ENCODE data around the gene THEM5.
"Not testable (repeated sequence)": the region's sequence is repeated elsewhere in the genome, so short reads cannot be mapped to it uniquely, and the experiment has no call there.

Gene THEM5

DNA sequence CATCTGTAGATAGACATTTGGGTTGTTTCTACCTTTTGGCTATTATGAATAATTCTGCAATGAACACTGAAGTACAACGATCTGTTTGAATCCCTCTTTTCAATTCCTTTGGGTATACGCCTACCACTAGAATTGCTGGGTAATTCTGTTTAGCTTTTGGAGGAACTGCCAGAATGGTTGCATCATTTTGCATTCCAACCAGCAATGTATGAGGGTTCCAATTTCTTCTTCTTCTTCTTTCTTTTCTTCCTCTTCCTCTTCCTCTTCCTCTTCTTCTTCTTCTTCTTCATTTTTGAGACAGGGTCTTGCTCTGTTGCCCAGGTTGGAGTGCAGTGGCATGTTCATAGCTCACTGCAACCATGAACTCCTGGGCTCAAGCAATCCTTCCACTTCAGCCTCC lies 13.8 kb upstream of the THEM5 start:
- DNase-seq = no peak

DNA sequence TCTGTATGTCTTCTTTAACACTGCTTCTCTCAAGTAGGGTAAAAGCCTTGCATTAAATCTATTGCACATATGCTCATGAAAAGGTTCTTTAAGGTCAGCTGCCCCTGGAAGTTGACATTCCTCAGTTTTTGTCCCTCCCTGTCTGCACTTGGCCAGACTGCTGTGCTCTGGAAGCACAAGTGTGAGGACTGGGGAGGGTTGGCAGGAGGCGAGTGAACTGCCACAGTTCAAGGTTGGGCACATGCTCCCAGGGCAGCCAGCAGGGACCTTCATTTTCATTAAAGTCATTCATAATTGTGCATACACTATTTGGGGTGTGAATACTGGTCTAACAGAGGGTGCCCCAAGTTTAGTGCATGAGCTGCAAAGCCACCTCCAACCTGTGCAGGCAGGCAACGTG lies 10.9 kb upstream of the THEM5 start:
- no peak for DNase-seq

DNA sequence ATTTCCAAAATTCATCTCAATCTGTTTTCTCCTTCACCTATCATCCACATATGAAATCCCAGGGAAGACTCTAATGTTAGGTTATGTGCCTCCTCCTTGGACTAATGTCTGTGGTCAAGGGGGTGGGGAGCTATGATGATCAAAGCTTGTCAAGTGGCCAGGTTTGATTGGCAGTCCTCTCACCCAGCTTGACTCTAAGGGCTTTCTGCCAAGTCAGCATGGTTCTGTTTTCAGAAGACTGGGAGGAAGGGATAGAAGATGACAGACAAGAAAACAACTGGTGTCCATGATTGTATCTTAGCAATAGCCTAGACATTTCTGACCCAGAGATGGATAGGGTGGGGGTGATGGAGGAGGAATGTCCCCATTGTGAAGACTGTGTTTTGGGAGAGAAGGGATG lies 9.1 kb upstream of the THEM5 start:
- DNase-seq = no peak

DNA sequence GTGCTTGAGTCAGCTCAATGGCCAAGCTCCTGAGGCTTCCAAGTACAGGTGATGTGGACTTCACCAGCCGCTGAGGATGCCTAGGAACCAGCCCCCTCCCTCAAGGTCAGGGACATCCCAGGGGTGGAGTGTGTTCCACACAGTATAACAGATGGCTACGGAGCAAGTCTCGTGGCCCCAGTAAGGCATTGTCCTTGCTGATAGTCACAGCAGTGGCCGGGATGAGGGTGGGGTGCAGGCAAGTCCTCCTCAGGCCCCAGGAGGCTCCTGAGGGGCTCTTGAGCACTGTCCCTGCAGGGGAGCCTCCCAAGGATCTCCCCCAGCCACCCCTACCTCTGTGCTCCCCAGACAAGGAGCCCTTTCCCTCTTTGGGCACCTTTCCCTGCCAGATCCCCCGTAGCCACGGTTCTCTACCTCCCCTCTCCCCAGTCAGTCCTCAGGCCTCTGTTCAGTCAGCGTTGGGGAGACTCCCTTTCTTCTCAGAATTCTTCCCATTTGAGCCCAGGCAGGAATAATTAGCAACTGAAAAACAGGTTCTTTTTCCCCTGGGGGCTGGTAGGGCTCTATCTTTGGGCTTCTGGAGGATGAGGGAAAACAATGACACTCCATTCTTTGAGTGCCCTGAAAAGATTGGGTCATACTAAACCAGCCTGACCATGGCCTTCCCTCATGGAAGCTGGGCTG lies 7.1 kb upstream of the THEM5 start:
- DNase-seq = no peak

DNA sequence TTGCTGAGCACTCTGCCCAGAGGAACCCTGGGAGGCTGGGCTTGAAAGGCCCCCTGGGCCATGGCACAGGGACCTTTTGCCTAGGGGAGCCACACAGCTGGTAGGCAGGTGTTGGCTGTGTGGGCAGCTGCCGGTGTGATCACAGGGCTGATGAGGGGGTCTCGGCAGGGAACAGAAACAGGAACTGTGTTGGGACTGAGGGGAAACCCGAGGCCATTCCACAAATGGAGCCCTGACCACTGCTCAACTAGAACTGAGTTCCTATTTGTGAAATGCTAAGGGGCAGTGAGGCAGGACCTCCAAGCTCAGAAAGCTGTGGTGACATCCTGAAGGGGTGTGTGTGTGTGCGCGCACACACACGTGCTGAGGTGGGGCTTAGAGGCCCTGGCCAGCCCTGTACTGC lies 6.4 kb upstream of the THEM5 start:
- DNase-seq = no peak

DNA sequence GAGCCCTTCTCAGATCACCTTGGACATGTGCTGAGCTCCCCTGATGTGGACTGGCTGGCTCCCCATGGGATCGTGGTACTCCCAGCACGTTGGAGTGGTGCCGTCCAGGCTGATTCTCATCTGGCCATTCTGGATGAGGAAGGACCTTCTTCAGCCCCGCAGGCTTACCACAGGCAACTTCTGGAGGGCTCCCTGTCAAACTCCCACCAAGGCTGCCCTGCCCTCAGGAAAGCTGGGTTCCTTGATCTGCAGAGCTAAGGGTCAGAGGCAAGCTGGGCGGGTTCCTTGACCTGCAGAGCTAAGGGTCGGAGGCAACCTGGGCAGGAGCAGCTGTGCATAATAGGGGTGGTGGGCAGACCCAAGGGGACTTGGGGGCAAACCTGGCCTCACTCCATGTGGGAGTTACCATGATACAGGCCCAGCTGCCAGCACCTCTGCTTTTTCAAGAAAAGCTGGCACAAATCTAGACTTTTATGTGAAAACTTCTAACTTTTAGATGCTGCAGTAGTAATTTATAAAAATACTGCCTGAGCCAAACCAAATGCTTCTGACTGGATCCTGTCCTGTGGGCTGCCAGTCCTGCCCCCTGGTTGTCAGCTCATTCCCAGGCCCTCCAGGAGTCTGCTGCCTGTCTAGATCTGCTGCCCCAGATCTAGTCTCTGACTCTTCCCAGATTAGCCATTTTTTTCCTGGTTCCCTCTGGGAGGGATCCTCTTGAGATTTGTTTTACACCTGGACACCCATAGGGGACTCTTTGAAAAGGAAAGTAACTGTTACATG lies 5.6 kb upstream of the THEM5 start:
- DNase-seq = no peak

DNA sequence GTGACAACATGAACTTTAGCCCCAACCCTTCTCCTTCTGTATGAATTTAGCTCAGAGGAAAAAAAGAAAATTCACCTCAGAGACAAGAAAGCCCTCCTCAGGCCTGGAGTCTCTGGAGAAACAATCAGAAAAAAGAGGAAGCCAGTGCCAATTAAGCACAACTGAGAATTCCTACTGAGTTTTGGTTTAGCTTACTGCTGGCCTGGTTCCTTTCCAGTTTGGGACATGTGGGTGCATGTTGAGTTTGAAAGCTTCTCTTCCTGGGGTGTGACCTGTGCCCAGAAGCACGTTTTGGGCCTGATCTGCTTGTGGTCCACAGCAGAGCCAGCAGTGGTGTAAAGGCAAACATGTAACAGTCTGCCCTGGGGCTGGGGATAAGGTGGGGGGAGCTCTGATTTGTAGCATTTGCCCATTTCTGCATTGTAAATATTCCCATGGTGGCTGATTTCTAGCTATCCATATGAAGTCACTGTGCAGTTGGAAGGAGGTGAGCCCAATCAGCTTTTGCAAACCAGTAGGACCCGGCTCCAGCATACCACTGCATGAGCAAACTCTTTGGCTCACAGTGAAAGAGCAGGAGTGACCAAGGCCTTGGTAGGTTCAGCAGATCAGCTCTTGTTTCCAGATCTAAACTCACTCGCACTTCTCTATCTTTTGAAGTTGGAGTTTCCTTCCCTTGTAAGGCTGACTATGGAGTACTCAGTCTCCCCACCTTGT lies 4.7 kb upstream of the THEM5 start:
- DNase-seq = no peak

DNA sequence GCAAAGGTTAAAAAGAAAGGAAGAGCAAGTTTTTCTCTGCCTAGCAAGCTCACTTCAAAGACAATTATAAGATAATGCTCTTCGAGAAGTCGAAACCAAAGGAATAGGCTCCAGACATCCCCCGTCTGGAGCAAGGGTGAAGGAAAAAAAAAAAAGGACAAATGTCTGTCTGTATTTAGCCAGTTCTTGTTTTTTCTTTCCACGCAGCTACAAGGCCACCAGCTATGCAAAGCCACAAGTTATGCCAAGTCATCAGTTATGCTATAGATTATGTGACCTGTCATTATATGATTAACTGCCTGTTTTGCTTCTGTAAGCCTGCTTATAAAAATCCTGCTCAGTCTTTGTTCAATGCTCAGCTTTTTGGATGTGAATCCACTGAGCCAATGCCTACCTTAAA lies 2.4 kb upstream of the THEM5 start:
- DNase-seq = no peak

DNA sequence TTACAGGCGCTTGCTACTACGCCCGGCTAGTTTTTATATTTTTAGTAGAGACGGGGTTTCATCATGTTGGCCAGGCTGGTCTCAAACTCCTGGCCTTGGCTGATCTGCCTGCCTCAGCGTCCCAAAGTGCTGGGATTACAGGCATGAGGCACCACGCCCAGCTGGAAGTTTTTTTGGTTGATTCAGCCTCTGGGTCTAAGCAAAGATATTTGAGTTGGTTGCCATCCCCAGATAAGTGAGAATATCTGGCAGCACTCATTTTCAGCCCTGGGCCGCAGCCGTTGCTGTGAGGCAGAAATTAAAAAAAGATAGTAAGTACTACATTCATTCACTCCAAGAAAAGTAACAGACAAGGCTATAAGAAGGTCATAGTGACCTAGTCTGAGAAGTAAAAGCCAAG lies 2.0 kb upstream of the THEM5 start:
- DNase-seq = not testable (repeated sequence)

DNA sequence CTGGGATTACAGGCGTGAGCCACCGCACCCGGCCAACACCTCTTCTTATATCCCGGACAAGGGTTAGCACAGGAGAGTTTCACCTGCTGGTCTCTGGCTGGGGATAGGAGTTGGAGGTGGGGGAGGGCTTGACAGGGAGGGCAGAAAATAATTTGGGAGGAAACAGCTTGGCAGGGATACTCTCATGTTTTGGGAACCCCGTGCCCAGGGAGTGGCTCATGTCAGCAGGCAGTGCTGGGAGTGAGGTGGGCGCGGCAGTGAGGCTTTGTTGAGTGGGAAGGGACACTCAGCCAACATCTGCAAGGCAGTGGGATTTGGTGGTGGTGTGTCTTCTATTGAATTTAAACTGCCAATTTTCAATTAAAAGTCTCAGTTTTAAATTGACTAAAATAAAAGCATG lies 1.1 kb upstream of the THEM5 start:
- no peak for DNase-seq

DNA sequence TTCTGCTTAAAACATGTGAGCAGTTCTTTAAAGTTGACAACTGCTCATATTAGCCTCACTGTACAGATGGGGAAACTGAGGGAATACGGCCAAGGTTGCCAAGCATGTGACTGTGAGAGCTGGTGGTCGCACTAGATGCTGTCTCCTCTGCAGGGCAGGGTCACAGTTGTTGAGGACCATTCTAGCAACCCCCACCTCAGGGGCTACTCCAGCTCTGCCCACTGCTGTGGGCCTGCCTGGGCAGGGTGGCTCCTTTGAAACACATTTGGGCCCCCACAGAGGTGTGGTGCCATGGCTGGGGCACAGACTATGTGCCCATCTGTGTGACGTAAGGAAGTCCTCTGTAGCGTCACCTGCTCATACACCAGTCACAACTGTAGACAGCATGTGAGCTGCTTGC lies 779 bp downstream of the THEM5 start:
- DNase-seq = no peak

DNA sequence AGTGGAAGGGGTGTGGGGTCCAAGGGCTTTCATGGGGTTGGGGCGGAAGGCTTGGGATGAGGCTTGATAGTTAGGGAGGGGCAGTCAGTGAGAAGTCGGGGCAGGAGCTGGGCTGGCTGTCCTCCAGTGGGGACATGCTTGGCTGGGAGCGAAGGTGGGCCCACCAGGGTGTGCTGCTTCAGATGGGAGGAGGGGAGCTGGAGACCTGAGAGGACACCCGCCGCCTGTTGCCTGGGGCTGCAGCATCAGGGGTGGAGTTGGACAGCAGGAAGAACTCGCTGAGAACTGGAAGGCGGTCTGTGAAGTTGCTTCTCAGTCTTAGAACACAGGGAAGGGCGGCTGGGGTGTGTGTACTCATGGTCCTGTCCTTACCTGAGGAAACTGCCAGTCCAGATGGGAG lies 1.6 kb downstream of the THEM5 start:
- DNase-seq = no peak

DNA sequence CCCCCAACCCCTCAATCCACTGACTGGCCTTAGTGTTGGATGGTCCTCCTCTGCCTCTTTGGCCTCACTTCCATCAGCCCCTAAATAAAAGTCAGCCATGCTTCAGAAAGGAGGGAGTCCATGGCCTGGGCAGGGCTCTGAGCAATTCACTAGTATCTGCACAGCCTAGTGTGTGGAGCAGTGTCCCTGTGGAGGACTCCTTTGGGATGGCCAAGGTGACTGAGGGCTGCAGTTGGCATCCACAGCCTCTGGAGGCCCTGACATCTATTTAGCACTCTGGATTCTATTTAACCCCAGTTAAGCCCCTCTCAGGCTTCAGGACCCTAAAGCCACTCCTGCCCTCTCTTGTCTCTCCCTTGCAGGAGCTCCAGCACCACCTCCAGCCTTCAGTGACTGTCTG lies 3.6 kb downstream of the THEM5 start:
- DNase-seq = no peak

DNA sequence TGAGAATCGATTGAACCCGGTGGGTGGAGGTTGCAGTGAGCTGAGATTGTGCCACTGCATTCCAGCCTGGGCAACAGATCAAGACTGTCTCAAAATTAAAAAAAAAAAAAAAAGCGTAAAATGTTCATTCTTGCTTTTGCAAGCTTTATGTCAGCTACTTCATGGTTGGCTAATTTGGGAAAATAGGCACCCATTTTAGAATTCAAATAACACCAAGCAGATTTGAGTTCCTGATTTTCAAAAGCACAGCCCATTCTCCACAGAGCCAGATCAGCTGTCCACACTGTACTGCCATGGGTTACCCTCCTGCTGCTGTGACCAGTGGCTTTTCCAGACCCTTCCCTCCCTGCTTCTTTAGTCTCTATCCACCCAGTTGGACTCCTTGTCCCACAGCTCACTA lies 4.4 kb downstream of the THEM5 start:
- DNase-seq = no peak

DNA sequence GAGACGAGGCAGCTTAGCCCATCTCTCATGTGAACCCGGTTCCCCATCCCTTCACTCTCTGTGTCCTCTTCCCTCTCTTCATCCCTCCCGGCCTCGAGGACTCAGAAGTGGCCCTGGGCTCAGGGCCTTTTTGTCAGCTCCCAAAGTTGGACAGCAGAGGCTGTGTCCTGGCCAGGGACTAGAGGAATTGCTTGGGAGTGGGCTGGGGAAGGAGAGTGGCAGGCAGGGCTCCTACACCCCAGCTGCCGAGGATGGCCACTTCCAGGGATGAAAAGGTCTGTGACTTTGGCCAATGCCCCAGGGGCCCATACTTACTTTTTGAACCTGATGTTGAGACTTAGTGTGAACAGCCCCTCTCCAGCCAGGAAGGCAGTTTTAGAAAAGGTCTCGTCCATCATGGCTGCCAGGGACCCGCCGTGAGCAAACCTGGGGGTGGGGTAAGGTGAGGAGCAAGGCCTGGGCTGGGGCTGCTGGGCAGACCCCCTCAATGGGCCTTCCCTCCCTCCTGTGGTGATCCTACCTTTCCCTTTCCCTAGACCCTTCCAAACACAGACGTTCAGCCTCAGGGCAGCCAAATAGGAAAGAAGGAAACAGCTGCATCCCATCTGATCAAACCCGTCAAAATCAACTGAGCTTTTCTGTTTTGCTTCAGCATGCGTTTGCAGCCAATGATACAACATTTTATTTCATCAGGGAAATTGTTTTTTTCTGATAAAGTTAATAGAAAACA lies 5.5 kb downstream of the THEM5 start:
- no peak for DNase-seq

DNA sequence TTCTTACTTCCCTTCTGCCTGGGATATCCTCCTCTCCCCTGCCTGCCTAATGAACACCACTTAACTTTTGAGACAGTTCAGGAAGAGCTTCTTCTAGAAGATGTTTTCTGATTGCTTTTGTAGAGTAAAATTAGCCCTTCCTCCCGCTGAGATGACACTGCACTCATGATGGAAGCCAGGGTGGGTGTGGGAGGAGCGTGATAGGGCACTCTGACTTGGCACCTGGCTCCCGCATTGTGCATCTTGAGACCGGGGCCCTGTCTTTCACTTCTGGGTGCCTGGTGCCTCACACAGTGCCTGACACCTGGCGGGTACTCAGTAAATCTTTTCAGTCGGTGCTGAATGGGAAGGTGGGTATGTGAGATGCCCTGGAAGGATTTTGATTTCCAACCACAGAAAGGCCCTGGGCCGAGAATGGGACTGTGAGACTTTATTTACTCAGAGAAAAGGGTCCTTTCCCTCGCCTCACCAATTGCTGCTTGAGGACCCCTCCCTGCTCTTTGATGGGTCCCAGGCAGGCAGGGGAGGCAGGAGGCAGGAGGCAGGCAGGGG lies 6.8 kb downstream of the THEM5 start:
- DNase-seq = no peak

DNA sequence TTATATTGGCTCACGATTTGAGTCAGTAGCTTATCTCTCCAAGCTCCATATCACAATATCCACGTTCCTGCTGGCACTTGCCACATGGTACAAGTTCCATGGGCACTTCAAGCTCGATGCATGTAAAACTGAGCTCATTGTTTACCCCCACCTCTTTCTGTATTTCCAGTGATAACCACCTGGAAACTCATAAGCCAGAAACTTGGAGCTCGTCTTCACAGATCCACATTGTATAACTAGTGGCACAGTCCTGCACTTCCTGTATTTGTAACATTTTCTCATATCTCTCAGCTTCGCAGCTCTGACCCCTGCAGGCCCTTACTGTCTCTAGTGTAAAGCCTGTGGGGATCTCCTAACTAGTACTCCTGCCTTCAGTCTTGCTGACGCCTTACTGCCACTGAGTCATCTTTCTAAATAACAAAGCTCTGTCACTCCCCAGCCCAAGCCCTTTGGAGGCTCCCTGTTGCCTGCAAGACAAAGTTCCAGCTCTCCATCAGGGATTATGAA lies 7.4 kb downstream of the THEM5 start:
- DNase-seq = no peak

DNA sequence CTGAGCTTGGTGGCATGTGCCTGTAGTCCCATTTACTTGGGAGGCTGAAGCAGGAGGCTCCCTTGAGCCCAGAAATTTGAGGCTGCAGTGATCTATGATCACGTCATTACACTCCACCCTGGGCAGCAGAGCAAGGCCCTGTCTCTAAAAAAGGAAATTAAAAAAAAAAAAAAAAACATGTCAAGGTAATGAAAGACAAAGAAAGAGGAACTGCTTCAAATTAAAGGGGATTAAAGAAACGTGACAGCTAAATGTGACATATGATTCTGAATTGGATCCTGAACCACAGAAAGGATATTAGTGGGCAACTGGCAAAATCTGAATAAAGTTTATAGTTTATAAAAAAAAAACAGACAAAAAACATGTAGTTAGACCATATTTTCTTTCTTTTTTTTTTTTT lies 10.1 kb downstream of the THEM5 start:
- no peak for DNase-seq

DNA sequence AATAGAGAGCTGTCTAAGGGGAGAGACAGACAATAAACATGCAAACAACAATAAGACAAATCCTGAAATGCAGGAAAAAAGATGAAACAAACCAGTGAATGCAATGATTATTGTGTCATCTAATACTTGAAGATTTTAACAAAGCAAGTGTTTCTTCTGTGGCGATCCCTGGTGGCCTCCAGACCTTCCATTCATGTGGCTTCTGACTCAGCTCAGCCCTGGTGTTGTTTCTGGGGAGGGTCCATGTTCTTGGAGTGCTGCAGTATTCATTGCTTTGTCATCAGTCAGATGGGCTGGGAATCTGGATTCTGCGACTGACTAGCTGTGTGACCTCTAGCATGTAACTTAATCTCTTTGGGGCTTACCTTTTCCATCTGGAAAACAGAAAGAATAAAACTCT lies 12.4 kb downstream of the THEM5 start:
- DNase-seq = no peak

DNA sequence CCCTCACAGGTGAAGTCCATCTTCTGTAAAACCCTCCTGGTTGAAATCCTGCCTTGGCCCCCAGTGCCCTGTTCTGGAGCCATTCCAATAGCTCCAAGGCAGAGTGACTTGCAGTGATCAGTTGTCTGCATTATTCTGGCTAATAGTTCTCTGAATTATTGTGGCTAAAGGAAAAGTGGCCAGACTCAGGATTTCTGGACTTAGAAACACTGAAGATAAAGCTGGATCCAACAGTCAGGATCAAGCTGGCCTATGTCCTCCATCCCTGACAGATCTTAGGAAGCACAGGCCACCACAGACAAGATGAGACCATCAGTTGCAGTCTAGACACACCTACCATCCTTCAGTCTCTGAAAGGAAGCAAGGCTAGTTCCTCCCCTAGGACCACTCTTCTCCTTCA lies 13.1 kb downstream of the THEM5 start:
- no peak for DNase-seq

DNA sequence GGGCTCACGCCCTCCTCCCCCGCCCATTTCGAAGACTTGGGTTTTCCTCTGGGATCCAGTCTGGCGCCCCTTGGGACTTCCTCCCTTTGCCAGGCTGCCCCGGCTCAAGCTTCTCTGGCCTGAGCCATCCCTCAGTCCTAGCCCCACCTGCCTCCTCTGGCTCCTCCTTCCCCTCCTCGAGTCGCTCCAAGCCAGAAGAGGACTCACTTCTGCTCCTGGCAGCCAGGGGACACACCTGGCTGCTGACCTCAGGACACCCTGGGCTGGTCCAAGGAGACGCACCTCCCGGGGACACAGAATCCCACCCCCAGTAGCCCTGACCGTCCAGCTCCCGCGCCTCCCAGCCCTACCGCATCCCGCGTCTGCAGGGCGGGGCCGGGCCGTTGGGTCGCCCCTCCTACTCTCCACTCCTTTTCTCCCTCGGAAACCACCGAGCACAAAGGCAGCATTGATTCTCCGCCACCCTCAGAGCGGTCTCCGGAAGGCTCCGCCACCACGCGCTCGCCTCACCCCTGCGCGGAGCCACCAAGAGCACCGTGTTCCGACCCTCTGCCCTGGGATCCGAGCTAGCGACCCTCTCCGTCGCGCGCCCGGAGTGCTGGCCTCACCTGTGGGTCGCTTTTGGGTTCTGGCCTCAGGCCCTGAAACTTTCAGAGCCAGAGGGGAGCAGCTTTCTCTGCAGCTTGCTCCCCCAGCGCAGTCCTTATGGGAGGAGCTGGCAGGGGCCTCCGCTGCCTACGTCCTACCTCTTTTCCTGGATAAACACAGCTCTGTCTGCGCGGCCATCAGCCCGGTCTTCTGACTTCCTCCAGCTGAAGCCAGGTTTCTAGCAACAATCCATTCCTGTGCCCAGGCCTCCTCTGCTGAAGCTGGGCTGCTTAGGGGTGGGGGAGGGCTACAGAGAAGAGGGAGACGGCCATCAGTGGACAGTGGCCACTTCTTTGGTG lies 13.8 kb downstream of the THEM5 start, which contains the start of gene C2CD4D:
TSS of gene C2CD4D (minus strand) at position 364 of the 947 bp plus-strand sequence. CDS start 831 bp downstream, outside the sequence.
- peak; percentile 47 for DNase-seq

DNA sequence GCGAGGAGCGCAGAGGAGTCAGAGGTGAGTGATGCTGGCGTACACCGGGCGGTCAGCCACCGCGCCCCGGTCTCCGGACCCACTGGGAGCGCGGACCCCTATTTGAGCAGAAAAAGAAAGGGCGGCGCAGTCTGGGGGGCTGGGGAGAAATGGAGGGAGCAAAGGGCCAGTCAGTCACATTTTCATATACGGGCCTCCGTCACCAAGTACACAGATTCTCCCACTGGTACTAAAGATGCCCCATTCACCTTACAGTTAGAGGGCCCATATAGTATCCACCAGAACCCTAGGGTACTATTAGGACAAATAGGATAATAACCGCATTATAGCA lies 14.5 kb downstream of the THEM5 start:
- no peak for DNase-seq

Data from NCI-H187 treated with DMSO at 0.1 percent for 48 hours (cell line).